GM23338 (cell line): ENCODE data around the gene USP10. TPM values are rescaled to one million over a fixed set of nuclear protein-coding genes. Genes with fewer than 3 reads are reported as not detected.
"Not testable (repeated sequence)": the region's sequence is repeated elsewhere in the genome, so short reads cannot be mapped to it uniquely, and the experiment has no call there.

Source experiments
- ATAC-seq: fragments of 200-7000 bp; cut with Tn5 transposase; 3 replicates; pipeline ENCODE4 v1.9.1; 2020
- DNase-seq: peaks from one replicate; pipeline ENCODE4 v3.0.0-alpha.2; 2015; ENCODE audit warnings: low spot score
- H2AFZ ChIP-seq: fragments of 200-600 bp; sonication (generic); 2 replicates; pipeline ENCODE4 v1.8.0; 2016; ENCODE audit warnings: antibody characterized with exemption, mild to moderate bottlenecking, moderate library complexity
- H3F3A ChIP-seq: fragments of 200-600 bp; sonication (generic); replicated peaks from 2 replicates; pipeline ENCODE4 v1.8.0; 2017; ENCODE audit warnings: antibody characterized with exemption, mixed run types, low read depth
- H3K27ac ChIP-seq: fragments of 200-600 bp; sonication (generic); 2 replicates; pipeline ENCODE4 v1.6.1; 2016; ENCODE audit warnings: low read depth
- H3K27me3 ChIP-seq: fragments of 200-600 bp; sonication (generic); 2 replicates; pipeline ENCODE4 v1.8.0; 2016; ENCODE audit warnings: mild to moderate bottlenecking, mixed run types, moderate library complexity; ENCODE audit not compliant: insufficient read depth
- H3K36me3 ChIP-seq: fragments of 200-600 bp; sonication (generic); 2 replicates; pipeline ENCODE4 v1.8.0; 2016; ENCODE audit warnings: mild to moderate bottlenecking; ENCODE audit not compliant: insufficient read depth
- H3K4me1 ChIP-seq: fragments of 200-600 bp; sonication (generic); 2 replicates; pipeline ENCODE4 v1.8.0; 2016; ENCODE audit warnings: mild to moderate bottlenecking, moderate library complexity; ENCODE audit not compliant: insufficient read depth
- H3K4me2 ChIP-seq: fragments of 200-600 bp; sonication (generic); 2 replicates; pipeline ENCODE4 v1.7.1; 2017; ENCODE audit warnings: mixed run types
- H3K4me3 ChIP-seq: fragments of 200-600 bp; sonication (generic); 2 replicates; pipeline ENCODE4 v1.6.1; 2016; ENCODE audit warnings: mixed run types
- H3K79me2 ChIP-seq: fragments of 200-600 bp; sonication (generic); replicated peaks from 2 replicates; pipeline ENCODE4 v1.8.0; 2017; ENCODE audit warnings: mild to moderate bottlenecking; ENCODE audit not compliant: insufficient read depth
- H3K9me2 ChIP-seq: fragments of 200-600 bp; sonication (generic); 2 replicates; pipeline ENCODE4 v1.8.0; 2017; ENCODE audit not compliant: insufficient read depth
- H4K20me1 ChIP-seq: fragments of 200-600 bp; sonication (generic); replicated peaks from 2 replicates; pipeline ENCODE4 v1.8.0; 2017; ENCODE audit warnings: mild to moderate bottlenecking; ENCODE audit not compliant: insufficient read depth
- H3K27ac Mint-ChIP-seq: 2 replicates; pipeline ENCODE4 v1.8.0; 2020; ENCODE audit warnings: inconsistent platforms, mild to moderate bottlenecking, moderate library complexity, mixed read lengths
- H3K27me3 Mint-ChIP-seq: 3 replicates; pipeline ENCODE4 v1.8.0; 2022; ENCODE audit warnings: low read depth, mild to moderate bottlenecking, moderate library complexity, mixed read lengths, inconsistent platforms; ENCODE audit not compliant: insufficient read depth, poor library complexity
- H3K36me3 Mint-ChIP-seq: 3 replicates; pipeline ENCODE4 v1.8.0; 2021; ENCODE audit warnings: low read depth, mild to moderate bottlenecking, inconsistent platforms, moderate library complexity, mixed read lengths
- H3K4me1 Mint-ChIP-seq: 3 replicates; pipeline ENCODE4 v1.8.0; 2020; ENCODE audit warnings: mild to moderate bottlenecking, inconsistent platforms, mixed read lengths
- H3K4me3 Mint-ChIP-seq: 3 replicates; pipeline ENCODE4 v1.8.0; 2021; ENCODE audit warnings: moderate library complexity, mild to moderate bottlenecking, inconsistent platforms, mixed read lengths
- H3K9me3 Mint-ChIP-seq: 3 replicates; pipeline ENCODE4 v1.8.0; 2020; ENCODE audit warnings: moderate library complexity, mild to moderate bottlenecking, inconsistent platforms, mixed read lengths
- CTCF ChIP-seq, 2 experiments: fragments of 200-600 bp in 1 of 2; sonication (generic) in 1 of 2; conservative IDR thresholded peaks; 2 replicates each; pipeline versions ENCODE4 v1.5.1 to v1.6.1; 2016 to 2017; ENCODE audit warnings: antibody characterized with exemption in 2 of 2, low read depth in 2 of 2, mild to moderate bottlenecking in 2 of 2, moderate library complexity in 1 of 2
- EZH2 ChIP-seq: fragments of 200-600 bp; sonication (generic); IDR thresholded peaks from one replicate; pipeline ENCODE4 v1.8.0; 2017; ENCODE audit warnings: antibody characterized with exemption, mild to moderate bottlenecking, low read depth; ENCODE audit not compliant: unreplicated experiment
- EZH2phosphoT487 ChIP-seq: fragments of 200-600 bp; sonication (generic); IDR thresholded peaks from one replicate; pipeline ENCODE4 v1.8.1; 2018; ENCODE audit warnings: antibody characterized with exemption; ENCODE audit not compliant: unreplicated experiment
- NANOG ChIP-seq: IDR thresholded peaks from 2 replicates; pipeline ENCODE4 v1.6.1; 2016; ENCODE audit warnings: antibody characterized with exemption, borderline replicate concordance
- POLR2AphosphoS5 ChIP-seq: IDR thresholded peaks from 2 replicates; pipeline ENCODE4 v1.6.1; 2016; ENCODE audit warnings: antibody characterized with exemption, low read depth
- ZNF331 ChIP-seq: fragments of 250-450 bp; sonication (Bioruptor Pico); IDR thresholded peaks from 2 replicates; pipeline ENCODE4 v1.5.0; 2020; ENCODE audit warnings: low read depth, mild to moderate bottlenecking, moderate library complexity
- polyA plus RNA-seq: library from polyadenylated mRNA; unstranded; fragments of >200 nt; fragmentation: Nextera tagmentation; extraction: Ambion mirVana; gene quantifications from 2 replicates; pipeline ENCODE4 v1.2.1, GENCODE V29; 2016
- total RNA-seq: library from RNA; depleted of rRNA; stranded (reverse); fragments of >200 nt; shearing (Covaris generic); gene quantifications from 2 replicates; pipeline ENCODE4 v1.2.3, GENCODE V29; 2014

The USP10 gene
- total and polyA plus RNA-seq, 2 experiments from 2014 or later, result 158 to 194 TPM

GRCh38 chr16:84730406-84731106 lies 30.8 kb downstream of the USP10 start:
- peaks cover 8% of the 10 kb centered on the region for H3K27me3 Mint-ChIP-seq
- H3K27ac Mint-ChIP-seq, result peak overlapping the region; percentile 96
- ATAC-seq, result peak; percentile 40
- Histone ChIP-seq H3K9me2 (no peaks in the 10 kb centered on the region), H3K79me2 (peaks cover 100% of the 10 kb centered on the region), H4K20me1 (peaks cover 30% of the 10 kb centered on the region), H3K27me3 (no peaks in the 10 kb centered on the region), H3K36me3 (no peaks in the 10 kb centered on the region), H3K4me3 (no peak overlapping the region), H3K4me1 (peaks cover 83% of the 10 kb centered on the region), H3K27ac (peak overlapping the region; percentile 60), H3F3A (0 out of 2 replicates have a peak, but pooled peaks cover 3% of the 10 kb centered on the region), H3K4me2 (peak overlapping the region; percentile 36; the same call in 1 of the 2 replicates), H2AFZ (no peak overlapping the region)
- DNase-seq, result peak; percentile 71
- peaks cover 7% of the 10 kb centered on the region; the same call in 2 of the 3 replicates for H3K36me3 Mint-ChIP-seq
- TF ChIP-seq EZH2, result no peak
- peak overlapping the region; percentile 28; the same call in 2 of the 3 replicates for H3K4me3 Mint-ChIP-seq
- peaks cover 86% of the 10 kb centered on the region for H3K4me1 Mint-ChIP-seq
- no peaks in the 10 kb centered on the region for H3K9me3 Mint-ChIP-seq

- not testable (repeated sequence) for H3K4me3 ChIP-seq
These were observed 32.5 kb downstream of the USP10 start for GRCh38 chr16:84732332-84732673.

GRCh38 chr16:84732674-84733352 lies 33.0 kb downstream of the USP10 start:
- Histone ChIP-seq H3K27ac (peak overlapping the region; percentile 94), H3K27me3 (no peaks in the 10 kb centered on the region), H3K4me2 (peak overlapping the region; percentile 2; the same call in 1 of the 2 replicates), H3K9me2 (no peaks in the 10 kb centered on the region), H2AFZ (no peak overlapping the region), H3K4me1 (peaks cover 84% of the 10 kb centered on the region), H3F3A (peaks cover 16% of the 10 kb centered on the region), H4K20me1 (peaks cover 26% of the 10 kb centered on the region), H3K36me3 (no peaks in the 10 kb centered on the region), H3K79me2 (peaks cover 100% of the 10 kb centered on the region), H3K4me3 (no peak overlapping the region)
- H3K9me3 Mint-ChIP-seq, result no peaks in the 10 kb centered on the region
- H3K4me1 Mint-ChIP-seq, result peaks cover 87% of the 10 kb centered on the region
- peaks cover 3% of the 10 kb centered on the region for H3K27me3 Mint-ChIP-seq
- ATAC-seq (no peak), DNase-seq (no peak)
- no peak overlapping the region for H3K4me3 Mint-ChIP-seq
- peaks cover 18% of the 10 kb centered on the region; the same call in 2 of the 3 replicates for H3K36me3 Mint-ChIP-seq
- peak overlapping the region; percentile 96 for H3K27ac Mint-ChIP-seq
- TF ChIP-seq POLR2AphosphoS5 (no peak), ZNF331 (CRISPR knock-in tag) (no peak), NANOG (no peak), EZH2phosphoT487 (no peak), CTCF (conservative IDR thresholded peaks at IDR 0.05; ENCODE audit: low read depth in 2 of 2) (no peak)

More at GRCh38 chr16:84732332-84732673, 32.5 kb downstream of the USP10 start:
- not testable (repeated sequence) for H2AFZ ChIP-seq, H3K4me3 Mint-ChIP-seq, H3K36me3 ChIP-seq, ATAC-seq, H3K9me2 ChIP-seq, H3K27me3 ChIP-seq, DNase-seq, H3K9me3 Mint-ChIP-seq, H3K27me3 Mint-ChIP-seq
- H3K4me1 ChIP-seq, result peaks cover 84% of the 10 kb centered on the region
- H4K20me1 ChIP-seq, result peaks cover 31% of the 10 kb centered on the region
- H3F3A ChIP-seq, result peaks cover 14% of the 10 kb centered on the region
- H3K27ac Mint-ChIP-seq, result peak overlapping the region; percentile 96
- 0 out of 2 replicates have a peak overlapping the region, but pooled peaks have one; percentile 2 for H3K4me2 ChIP-seq
- H3K27ac ChIP-seq, result peak overlapping the region; percentile 94
- peaks cover 100% of the 10 kb centered on the region for H3K79me2 ChIP-seq
- H3K4me1 Mint-ChIP-seq, result peaks cover 86% of the 10 kb centered on the region
- peaks cover 18% of the 10 kb centered on the region; the same call in 2 of the 3 replicates for H3K36me3 Mint-ChIP-seq
